IMR-90 (cell line): ENCODE measurements around the gene CALCOCO2. TPM values are rescaled to one million over a fixed set of nuclear protein-coding genes. Genes with fewer than 3 reads are reported as not detected.

Experiments used
- ATAC-seq: fragments of 200-7000 bp; cut with Tn5 transposase; 2 replicates; pipeline ENCODE4 v1.9.1; 2020; ENCODE audit warnings: low read depth, mild to moderate bottlenecking, moderate library complexity
- BruUV-seq: library from RNA; stranded (reverse); fragments of 400-500 nt; replicated peaks from 2 replicates; lab custom pipeline; 2021; lab: Mats Ljungman, UMichigan
- CTCF ChIA-PET: fragments of 300-600 bp; formaldehyde crosslinking; extraction: SDS; loops from one replicate; lab custom pipeline; 2021; ENCODE audit warnings: antibody characterized with exemption; lab: Yijun Ruan, JAX
- POLR2A ChIA-PET: fragments of 300-600 bp; sonication (Branson Sonifier 250); formaldehyde crosslinking; loops from one replicate; lab custom pipeline; 2022; ENCODE audit warnings: antibody characterized with exemption; ENCODE audit not compliant: unreplicated experiment; lab: Charles Lee
- DNase-seq: peaks from one replicate; pipeline ENCODE4 v3.0.0; 2013
- H2AFZ ChIP-seq: replicated peaks from 2 replicates; pipeline ENCODE3; 2013; ENCODE audit warnings: low read length, mild to moderate bottlenecking; ENCODE audit not compliant: poor library complexity
- H2AK5ac ChIP-seq: 2 replicates; pipeline ENCODE4 v1.6.1; 2013; ENCODE audit warnings: low read depth, low read length, inconsistent platforms
- H2AK9ac ChIP-seq: replicated peaks from 2 replicates; pipeline ENCODE3; 2013; ENCODE audit warnings: mild to moderate bottlenecking, low read depth, low read length, moderate library complexity; ENCODE audit not compliant: poor library complexity
- H2BK120ac ChIP-seq: 2 replicates; pipeline ENCODE4 v1.6.1; 2013; ENCODE audit warnings: low read depth, low read length, inconsistent platforms
- H2BK15ac ChIP-seq: 3 replicates; pipeline ENCODE4 v1.6.1; 2013; ENCODE audit warnings: low read depth, low read length, inconsistent platforms
- H2BK20ac ChIP-seq: 2 replicates; pipeline ENCODE4 v1.6.1; 2013; ENCODE audit warnings: low read depth, mild to moderate bottlenecking, inconsistent platforms, low read length, moderate library complexity
- H2BK5ac ChIP-seq: 2 replicates; pipeline ENCODE4 v1.6.1; 2013; ENCODE audit warnings: mild to moderate bottlenecking, low read depth, low read length, inconsistent platforms; ENCODE audit not compliant: poor library complexity, severe bottlenecking
- H3K14ac ChIP-seq: replicated peaks from 2 replicates; pipeline ENCODE4 v1.6.1; 2013; ENCODE audit warnings: low read depth, low read length, inconsistent platforms
- H3K18ac ChIP-seq: 2 replicates; pipeline ENCODE4 v1.6.1; 2013; ENCODE audit warnings: low read depth, low read length, control low read depth
- H3K23ac ChIP-seq: 2 replicates; pipeline ENCODE4 v1.6.1; 2013; ENCODE audit warnings: low read depth, low read length, inconsistent platforms
- H3K27ac ChIP-seq: 2 replicates; pipeline ENCODE4 v1.5.1; 2013; ENCODE audit warnings: mild to moderate bottlenecking, control low read depth, low read length; ENCODE audit not compliant: insufficient read depth
- H3K27me3 ChIP-seq: 2 replicates; pipeline ENCODE4 v1.6.1; 2013; ENCODE audit warnings: low read length; ENCODE audit not compliant: control insufficient read depth, insufficient read depth
- H3K36me3 ChIP-seq: 2 replicates; pipeline ENCODE4 v1.6.1; 2013; ENCODE audit warnings: low read length, mixed read lengths; ENCODE audit not compliant: control insufficient read depth, insufficient read depth
- H3K4ac ChIP-seq: 2 replicates; pipeline ENCODE4 v1.6.1; 2013; ENCODE audit warnings: low read depth, low read length, inconsistent platforms
- H3K4me1 ChIP-seq: 2 replicates; pipeline ENCODE4 v1.6.1; 2013; ENCODE audit warnings: low read length, mixed read lengths; ENCODE audit not compliant: control insufficient read depth, insufficient read depth
- H3K4me2 ChIP-seq: 2 replicates; pipeline ENCODE4 v1.6.1; 2013; ENCODE audit warnings: low read depth, mild to moderate bottlenecking, control low read depth, low read length, moderate library complexity
- H3K4me3 ChIP-seq: 2 replicates; pipeline ENCODE4 v1.5.1; 2013; ENCODE audit warnings: low read depth, mild to moderate bottlenecking, control low read depth, low read length, moderate library complexity; ENCODE audit not compliant: insufficient read depth
- H3K56ac ChIP-seq: 2 replicates; pipeline ENCODE4 v1.6.1; 2013; ENCODE audit warnings: low read length, inconsistent platforms; ENCODE audit not compliant: insufficient read depth; ENCODE audit errors: extremely low read depth
- H3K79me1 ChIP-seq, 2 experiments: 2 replicates each; pipeline ENCODE4 v1.6.1; 2013; ENCODE audit warnings: low read length in 2 of 2, inconsistent platforms in 1 of 2, low read depth in 1 of 2
- H3K9ac ChIP-seq: 2 replicates; pipeline ENCODE4 v1.6.1; 2013; ENCODE audit warnings: low read depth, low read length, control low read depth
- H3K9me1 ChIP-seq: 2 replicates; pipeline ENCODE4 v1.6.1; 2013; ENCODE audit warnings: low read length, inconsistent platforms; ENCODE audit not compliant: insufficient read depth
- H3K9me3 ChIP-seq: 2 replicates; pipeline ENCODE4 v1.6.1; 2013; ENCODE audit warnings: low read length; ENCODE audit not compliant: control insufficient read depth, insufficient read depth
- H4K20me1 ChIP-seq: 2 replicates; pipeline ENCODE4 v1.6.1; 2013; ENCODE audit warnings: low read length, inconsistent platforms; ENCODE audit not compliant: insufficient read depth
- H4K5ac ChIP-seq: 2 replicates; pipeline ENCODE4 v1.6.1; 2013; ENCODE audit warnings: mild to moderate bottlenecking, low read depth, low read length, control low read depth
- H4K8ac ChIP-seq, 2 experiments: 2 replicates each; pipeline ENCODE4 v1.6.1; 2013; ENCODE audit warnings: low read depth in 2 of 2, low read length in 2 of 2, control low read depth in 1 of 2, inconsistent platforms in 1 of 2
- H4K91ac ChIP-seq: 2 replicates; pipeline ENCODE4 v1.6.1; 2013; ENCODE audit warnings: low read depth, low read length, inconsistent platforms; ENCODE audit not compliant: insufficient read depth
- BHLHE40 ChIP-seq: fragments of 150-350 bp; IDR thresholded peaks from 2 replicates; pipeline ENCODE4 v1.6.1; 2016; ENCODE audit warnings: mild to moderate bottlenecking, low read depth, low read length
- CEBPB ChIP-seq: IDR thresholded peaks from 2 replicates; pipeline ENCODE4 v1.6.1; 2012; ENCODE audit warnings: low read depth, low read length, improper control_type of control experiment
- CHD1 ChIP-seq: IDR thresholded peaks from 2 replicates; pipeline ENCODE4 v1.6.1; 2012; ENCODE audit warnings: low read depth, low read length, improper control_type of control experiment
- CTCF ChIP-seq: conservative IDR thresholded peaks from 2 replicates; pipeline ENCODE4 v1.5.1; 2012; ENCODE audit warnings: mild to moderate bottlenecking, low read depth, low read length, improper control_type of control experiment
- ELK1 ChIP-seq: fragments of 150-350 bp; IDR thresholded peaks from 2 replicates; pipeline ENCODE4 v1.6.1; 2016; ENCODE audit warnings: low read depth, mild to moderate bottlenecking, low read length, moderate library complexity, borderline replicate concordance
- FOS ChIP-seq: fragments of 150-350 bp; IDR thresholded peaks from 2 replicates; pipeline ENCODE4 v1.6.1; 2016; ENCODE audit warnings: low read depth, low read length
- MAFK ChIP-seq: IDR thresholded peaks from 2 replicates; pipeline ENCODE4 v1.6.1; 2012; ENCODE audit warnings: low read depth, low read length, improper control_type of control experiment
- MXI1 ChIP-seq: IDR thresholded peaks from 2 replicates; pipeline ENCODE4 v1.6.1; 2012; ENCODE audit warnings: low read depth, mild to moderate bottlenecking, low read length, moderate library complexity, borderline replicate concordance
- POLR2A ChIP-seq: IDR thresholded peaks from 2 replicates; pipeline ENCODE4 v1.6.1; 2012; ENCODE audit warnings: mild to moderate bottlenecking, low read depth, low read length
- RAD21 ChIP-seq: IDR thresholded peaks from 2 replicates; pipeline ENCODE4 v1.6.1; 2012; ENCODE audit warnings: low read length, improper control_type of control experiment
- RCOR1 ChIP-seq: IDR thresholded peaks from 2 replicates; pipeline ENCODE4 v1.6.1; 2012; ENCODE audit warnings: mild to moderate bottlenecking, low read length, improper control_type of control experiment; ENCODE audit not compliant: insufficient replicate concordance
- RFX5 ChIP-seq: IDR thresholded peaks from 2 replicates; pipeline ENCODE4 v1.8.0; 2012; ENCODE audit warnings: low read depth, mild to moderate bottlenecking, low read length, moderate library complexity
- WGBS, 2 experiments: methylation state at CpG; one replicate each; pipeline versions ENCODE4 v1.1.5 to v1.1.7; 2013; ENCODE audit warnings: missing lambda C conversion rate in 2 of 2; ENCODE audit not compliant: insufficient read length in 1 of 2; ENCODE audit errors: extremely low coverage in 2 of 2; 5-methylcytosine and 5-hydroxymethylcytosine counted together
- dilution Hi-C: fragments of 300-500 bp; cut with HindIII; formaldehyde crosslinking; loops from one replicate; pipeline ENCODE4 v1.14.3; 2018; ENCODE audit warnings: low sequenced_read_pairs; ENCODE audit not compliant: unreplicated experiment
- in situ Hi-C: fragments of 300-500 bp; cut with MboI; formaldehyde crosslinking; loops from 3 replicates; pipeline ENCODE4 v1.14.3; 2019; ENCODE audit warnings: low sequenced_read_pairs, inconsistent platforms, mixed read lengths
- intact Hi-C: fragments of 100-400 bp; cut with micrococcal nuclease; formaldehyde crosslinking; loops from 2 replicates; pipeline ENCODE4 v1.10.0; 2022
- polyA plus RNA-seq, 3 experiments: library from polyadenylated mRNA; depleted of rRNA; stranded (reverse); fragments of >200 nt; gene quantifications; 2 replicates each; pipeline ENCODE4 v1.2.3, GENCODE V29; 2012; ENCODE audit warnings: low replicate concordance in 1 of 3
- total RNA-seq: library from RNA; depleted of rRNA; stranded (reverse); fragments of >200 nt; gene quantifications from 2 replicates; pipeline ENCODE4 v1.2.3, GENCODE V29; 2012

CALCOCO2 gene
- total and polyA plus RNA-seq, 2 of the 4 experiments (the other 2 are of a cell fraction), result 35.9 to 53.4 TPM

GRCh38 chr17:48816438-48816773, 14.4 kb upstream of the CALCOCO2 start:
- Histone ChIP-seq H2AK5ac (no peak overlapping the region), H2BK15ac (no peak overlapping the region), H3K9ac (no peak overlapping the region), H2AFZ (peak overlapping the region; percentile 90), H3K27ac (no peak overlapping the region), H3K4me2 (peak overlapping the region; percentile 69), H2BK120ac (no peak overlapping the region), H3K23ac (peak overlapping the region; percentile 51; the same call in 1 of the 2 replicates), H4K5ac (no peak overlapping the region), H4K8ac (no peak overlapping the region), H3K9me1 (0 out of 2 replicates have a peak, but pooled peaks cover 4% of the 10 kb centered on the region), H3K79me1 (no peaks in the 10 kb centered on the region), H3K4me1 (0 out of 2 replicates have a peak, but pooled peaks cover 2% of the 10 kb centered on the region), H3K56ac (no peak overlapping the region), H3K36me3 (no peaks in the 10 kb centered on the region), H2BK20ac (no peak overlapping the region), H3K18ac (no peak overlapping the region), H2BK5ac (no peak overlapping the region), H2AK9ac (no peak overlapping the region), H4K20me1 (no peaks in the 10 kb centered on the region), H3K14ac (no peak overlapping the region), H4K91ac (no peak overlapping the region), H3K4ac (no peak overlapping the region), H3K27me3 (peaks cover 31% of the 10 kb centered on the region), H3K4me3 (no peak overlapping the region), H3K9me3 (no peaks in the 10 kb centered on the region)
- ChIA-PET POLR2A (no interaction called here), CTCF (interaction anchor here (7.7 kb wide), 1 partner anchor 63 kb away, joined by 82 read pairs; no protein-coding TSS in a partner anchor)
- dilution Hi-C loops (no loop called here), intact Hi-C loops (no loop called here), in situ Hi-C loops (no loop called here)
- 7% methylated on average over 4 of the region's 7 CpGs; no CpG with 5 or more reads in 1 of the 2 experiments for WGBS, 2 experiments
- DNase-seq, result no peak
- no TSS peak for BruUV-seq
- ATAC-seq, result no peak
- TF ChIP-seq RAD21 (no peak), POLR2A (no peak), BHLHE40 (no peak), MXI1 (no peak), FOS (no peak), CTCF (no peak), CEBPB (no peak), CHD1 (no peak), MAFK (no peak), ELK1 (no peak), RFX5 (no peak), RCOR1 (no peak)
